GM12878 (cell line): ENCODE results near the gene ANGEL1. TPM values are rescaled to one million over a fixed set of nuclear protein-coding genes. Genes with fewer than 3 reads are reported as not detected.
A peak's percentile ranks its signal among the peaks of the same experiment; 100 is the strongest.

Experiments used
- ATAC-seq: fragments of 200-7000 bp; cut with Tn5 transposase; 3 replicates; pipeline ENCODE4 v1.9.1; 2020; ENCODE audit warnings: mild to moderate bottlenecking, moderate library complexity
- BruUV-seq: library from RNA; stranded (reverse); fragments of 400-500 nt; replicated peaks from 2 replicates; lab custom pipeline; 2021; lab: Mats Ljungman, UMichigan
- CTCF ChIA-PET: fragments of 300-600 bp; sonication (Branson Sonifier 250); formaldehyde crosslinking; extraction: SDS; loops from one replicate; lab custom pipeline; 2021; ENCODE audit warnings: inconsistent platforms; lab: Yijun Ruan, JAX
- POLR2A ChIA-PET: fragments of 350-600 bp; formaldehyde crosslinking; extraction: SDS; loops from one replicate; lab custom pipeline; 2021; ENCODE audit warnings: inconsistent platforms; lab: Charles Lee
- RAD21 ChIA-PET: fragments of 300-600 bp; sonication (Branson Sonifier 250); formaldehyde crosslinking; loops from one replicate; lab custom pipeline; 2023; ENCODE audit warnings: antibody characterized with exemption; ENCODE audit not compliant: unreplicated experiment; lab: Charles Lee
- SMC1A ChIA-PET: fragments of 300-600 bp; sonication (Branson Sonifier 250); formaldehyde crosslinking; loops from one replicate; lab custom pipeline; 2023; ENCODE audit not compliant: unreplicated experiment, uncharacterized antibody; lab: Charles Lee
- DNase-seq: peaks from one replicate; pipeline ENCODE4 v3.0.0-alpha.2; 2011; ENCODE audit warnings: low read depth, low spot score
- FAIRE-seq: peaks from 3 replicates; lab custom pipeline; 2011; peaks lifted over from hg19 to GRCh38; lab: Jason Lieb, UNC
- H2AFZ ChIP-seq: 2 replicates; pipeline ENCODE4 v1.6.0; 2011; ENCODE audit warnings: low read depth, low read length, control low read depth; ENCODE audit not compliant: control insufficient read depth
- H3K27ac ChIP-seq: 2 replicates; pipeline ENCODE4 v1.5.1; 2011; ENCODE audit warnings: control low read depth; ENCODE audit not compliant: control insufficient read depth, insufficient read depth
- H3K27me3 ChIP-seq, 2 experiments: replicated peaks in 1 of 2; 2 replicates each; pipeline versions ENCODE4 v1.6.0 to v1.6.1; 2011; ENCODE audit warnings: low read length in 1 of 2; ENCODE audit not compliant: control insufficient read depth in 2 of 2, insufficient read depth in 2 of 2
- H3K36me3 ChIP-seq, 2 experiments: 2 replicates each; pipeline ENCODE4 v1.5.1; 2011; ENCODE audit warnings: low read length in 1 of 2; ENCODE audit not compliant: control insufficient read depth in 2 of 2, insufficient read depth in 2 of 2
- H3K4me1 ChIP-seq: 2 replicates; pipeline ENCODE4 v1.6.1; 2011; ENCODE audit warnings: mild to moderate bottlenecking, low read length, moderate library complexity, mixed read lengths; ENCODE audit not compliant: control insufficient read depth, insufficient read depth
- H3K4me2 ChIP-seq: 2 replicates; pipeline ENCODE4 v1.6.0; 2011; ENCODE audit warnings: control low read depth; ENCODE audit not compliant: control insufficient read depth, insufficient read depth
- H3K4me3 ChIP-seq: fragments of 200-600 bp; sonication (generic); 2 replicates; pipeline ENCODE4 v1.5.1; 2016
- H3K79me2 ChIP-seq: 2 replicates; pipeline ENCODE4 v1.6.0; 2011; ENCODE audit warnings: low read length; ENCODE audit not compliant: control insufficient read depth, insufficient read depth
- H3K9ac ChIP-seq: 2 replicates; pipeline ENCODE4 v1.8.0; 2011; ENCODE audit warnings: low read length, control low read depth, mixed read lengths; ENCODE audit not compliant: control insufficient read depth, insufficient read depth
- H3K9me3 ChIP-seq: replicated peaks from 3 replicates; pipeline ENCODE4 v1.5.1; 2011; ENCODE audit warnings: mild to moderate bottlenecking, low read length; ENCODE audit not compliant: control insufficient read depth, insufficient read depth
- H4K20me1 ChIP-seq: 2 replicates; pipeline ENCODE4 v1.6.0; 2011; ENCODE audit not compliant: control insufficient read depth, insufficient read depth
- CREB1 ChIP-seq: IDR thresholded peaks from 2 replicates; pipeline ENCODE4 v1.6.1; 2012; ENCODE audit warnings: low read depth, mild to moderate bottlenecking, inconsistent platforms
- IKZF1 ChIP-seq: fragments of 450-650 bp; conservative IDR thresholded peaks from 2 replicates; pipeline ENCODE4 v1.6.1; 2017; ENCODE audit warnings: antibody characterized with exemption, mild to moderate bottlenecking
- KAT2A ChIP-seq: conservative IDR thresholded peaks from 2 replicates; pipeline ENCODE4 v1.6.1; 2011; ENCODE audit warnings: low read depth, low read length; ENCODE audit not compliant: control insufficient read depth
- NFXL1 ChIP-seq: fragments of 450-650 bp; IDR thresholded peaks from 2 replicates; pipeline ENCODE4 v1.6.1; 2017; ENCODE audit warnings: antibody characterized with exemption, mild to moderate bottlenecking, borderline replicate concordance
- PAX8 ChIP-seq: fragments of 450-650 bp; IDR thresholded peaks from 2 replicates; pipeline ENCODE4 v1.6.1; 2017; ENCODE audit warnings: mild to moderate bottlenecking, moderate library complexity
- POLR2A ChIP-seq: IDR thresholded peaks from 2 replicates; pipeline ENCODE4 v1.6.1; 2011; ENCODE audit warnings: low read depth, mild to moderate bottlenecking, low read length
- SIX5 ChIP-seq: IDR thresholded peaks from 2 replicates; pipeline ENCODE4 v1.6.1; 2011; ENCODE audit warnings: mild to moderate bottlenecking, low read depth, low read length, moderate library complexity; ENCODE audit not compliant: severe bottlenecking
- SP1 ChIP-seq: IDR thresholded peaks from one replicate; pipeline ENCODE4 v1.6.1; 2011; ENCODE audit warnings: low read depth, low read length
- ZBED1 ChIP-seq: IDR thresholded peaks from 2 replicates; pipeline ENCODE4 v1.6.1; 2016; ENCODE audit warnings: borderline replicate concordance
- WGBS: methylation state at CpG from one replicate; pipeline ENCODE4 v1.1.6; 2016; ENCODE audit warnings: low lambda C conversion rate; ENCODE audit not compliant: insufficient replicate concordance, insufficient coverage; ENCODE audit errors: missing lambda C conversion rate; 5-methylcytosine and 5-hydroxymethylcytosine counted together
- in situ Hi-C: fragments of 300-500 bp; cut with MboI; formaldehyde crosslinking; loops from 9 replicates; pipeline ENCODE4 v1.14.3; 2018; ENCODE audit warnings: mixed read lengths
- intact Hi-C: fragments of 100-400 bp; cut with micrococcal nuclease; formaldehyde crosslinking; loops from one replicate; pipeline ENCODE4 v1.14.2; 2022; ENCODE audit not compliant: unreplicated experiment
- polyA plus RNA-seq, 11 experiments: library from polyadenylated mRNA; depleted of rRNA in 4 of 11; unstranded in 6 of 11; stranded (reverse) in 5 of 11; fragments of >200 nt; fragmentation: Nextera tagmentation in 4 of 11; fragmentation: Illumina TruSeq in 1 of 11; extraction: Ambion mirVana in 4 of 11; extraction: Trizol in 1 of 11; gene quantifications; 1 replicate in 1 of 11; 2 replicates in 10 of 11; pipeline versions ENCODE4 v1.2.1 to v1.2.3, GENCODE V29; 2011 to 2016; ENCODE audit warnings: inconsistent platforms in 2 of 11, missing spikeins in 2 of 11, low read depth in 1 of 11
- total RNA-seq, 4 experiments: library from RNA; depleted of rRNA in 3 of 4; stranded (reverse); fragments of >200 nt in 3 of 4; fragmentation: Illumina TruSeq in 1 of 4; extraction: Trizol in 1 of 4; gene quantifications; 2 replicates each; pipeline versions ENCODE4 v1.2.1 to v1.2.3, GENCODE V29; 2013 to 2021
- TF ChIP-seq, protein P1 (sequence below): IDR thresholded peaks from 2 replicates; pipeline ENCODE4 v1.6.1; 2012; ENCODE audit warnings: low read length, inconsistent platforms
- TF ChIP-seq, protein P2 (sequence below): fragments of 450-650 bp; IDR thresholded peaks from 2 replicates; pipeline ENCODE4 v1.6.1; 2017; ENCODE audit warnings: mild to moderate bottlenecking, moderate library complexity

Gene ANGEL1
- total and polyA plus RNA-seq, 10 of the 15 experiments (the other 5 are each of a cell fraction or from before 2014, with no cell fraction given), result 1.7 to 29.7 (median 12.3) TPM

DNA sequence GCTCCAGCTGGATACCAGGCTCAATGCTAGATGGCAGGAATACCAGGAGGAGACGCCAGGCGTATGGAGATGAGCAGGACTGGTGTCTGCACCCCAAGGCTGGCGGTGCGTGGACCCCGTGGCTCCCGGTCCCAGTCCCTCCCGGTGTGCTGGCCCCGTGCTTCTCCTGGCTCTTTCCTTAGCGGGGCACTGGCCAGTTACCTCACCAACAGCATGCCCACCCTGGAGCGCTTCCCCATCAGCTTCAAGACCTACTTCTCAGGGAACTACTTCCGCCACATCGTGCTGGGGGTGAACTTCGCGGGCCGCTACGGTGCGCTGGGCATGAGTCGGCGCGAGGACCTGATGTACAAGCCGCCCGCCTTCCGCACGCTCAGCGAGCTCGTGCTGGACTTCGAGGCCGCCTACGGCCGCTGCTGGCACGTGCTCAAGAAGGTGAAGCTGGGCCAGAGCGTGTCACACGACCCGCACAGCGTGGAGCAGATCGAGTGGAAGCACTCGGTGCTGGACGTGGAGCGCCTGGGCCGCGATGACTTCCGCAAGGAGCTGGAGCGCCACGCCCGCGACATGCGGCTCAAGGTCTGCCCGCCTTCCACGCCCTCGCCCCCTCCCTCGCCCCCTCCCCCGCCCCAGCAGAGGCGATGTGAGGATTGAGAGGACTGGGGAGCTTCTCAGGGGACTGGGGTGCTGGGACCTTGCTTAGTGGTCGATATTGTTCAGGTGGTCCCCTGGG lies 36.8 kb downstream of the ANGEL1 start:
- Histone ChIP-seq H3K79me2 (no peaks in the 10 kb centered on the region), H3K9ac (no peak overlapping the region), H3K4me1 (no peaks in the 10 kb centered on the region), H3K36me3 (no peaks in the 10 kb centered on the region), H3K27me3 (no peaks in the 10 kb centered on the region), H3K4me2 (no peak overlapping the region), H3K27ac (no peak overlapping the region), H3K9me3 (no peaks in the 10 kb centered on the region), H3K4me3 (no peak overlapping the region), H4K20me1 (no peaks in the 10 kb centered on the region; the same call in 1 of the 2 replicates), H2AFZ (no peak overlapping the region)
- ATAC-seq (no peak), DNase-seq (no peak), FAIRE-seq (no peak)
- intact Hi-C loops, result no loop called here
- CTCF ChIA-PET, result interaction anchor here (0.7 to 1.1 kb wide), 3 partner anchors 9 to 376 kb away, joined by 3 to 5 read pairs (median 4); no protein-coding TSS in a partner anchor
- RAD21 ChIA-PET, result no interaction called here
- no peak for TF ChIP-seq ZBED1
- peak; percentile 34; the same call in 1 of the 2 replicates for TF ChIP-seq POLR2A
- no TSS peak for BruUV-seq
- SMC1A ChIA-PET, result no interaction called here
- 86% methylated on average over 53 of the region's 54 CpGs for WGBS
- in situ Hi-C loops, result no loop called here
- POLR2A ChIA-PET, result no interaction called here

DNA sequence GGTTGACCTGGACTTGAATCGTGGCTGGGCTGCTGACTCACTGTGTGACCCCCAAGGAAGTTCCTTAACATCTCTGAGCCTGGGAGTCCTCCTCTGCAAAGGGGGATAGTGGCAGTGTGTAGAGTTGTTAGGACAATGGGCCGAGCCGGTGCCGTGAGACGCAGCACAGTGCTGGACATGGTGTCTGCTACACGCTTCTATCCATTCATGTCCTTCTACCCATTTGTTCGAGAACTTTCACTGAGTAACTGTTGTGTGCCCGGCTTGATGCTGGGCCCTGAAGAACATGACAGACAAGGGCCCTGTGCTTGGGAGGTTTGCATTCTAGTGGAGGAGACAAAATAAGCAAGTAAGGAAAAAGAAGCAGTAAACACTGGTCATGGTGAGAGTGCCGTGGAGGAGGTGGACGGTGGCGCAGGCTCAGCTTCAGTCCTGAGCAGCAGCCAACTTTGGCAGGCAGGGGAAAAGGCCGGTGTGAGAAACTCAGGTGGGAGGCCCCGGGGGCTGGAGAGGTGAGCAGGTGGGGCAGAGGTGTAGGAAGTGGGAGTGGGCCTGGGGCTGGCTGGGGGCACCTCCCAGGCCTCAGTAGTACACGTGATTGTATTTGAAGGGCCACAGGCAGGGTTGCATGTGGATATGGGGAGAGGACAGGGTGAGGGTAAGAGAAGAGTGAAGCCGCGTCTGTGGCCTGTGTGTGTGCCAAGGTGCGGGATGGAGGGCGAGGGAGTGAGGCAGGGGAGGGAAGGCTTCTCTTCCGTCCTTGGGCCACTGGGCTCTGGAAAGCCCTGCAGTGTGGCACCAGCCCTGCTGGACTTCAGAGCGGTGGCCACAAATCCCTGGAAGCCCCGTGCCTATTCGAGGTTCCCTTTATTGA lies 37.6 kb downstream of the ANGEL1 start:
- Histone ChIP-seq H3K4me1 (no peaks in the 10 kb centered on the region), H3K9me3 (no peaks in the 10 kb centered on the region), H3K4me2 (no peak overlapping the region), H3K4me3 (no peak overlapping the region), H3K27ac (no peak overlapping the region), H3K79me2 (no peaks in the 10 kb centered on the region), H3K9ac (no peak overlapping the region), H3K36me3 (no peaks in the 10 kb centered on the region), H3K27me3 (no peaks in the 10 kb centered on the region), H2AFZ (no peak overlapping the region), H4K20me1 (no peaks in the 10 kb centered on the region; the same call in 1 of the 2 replicates)
- intact Hi-C loops (no loop called here), in situ Hi-C loops (no loop called here)
- DNase-seq (no peak), FAIRE-seq (no peak), ATAC-seq (no peak)
- POLR2A ChIA-PET, result no interaction called here
- CTCF ChIA-PET, result no interaction called here
- RAD21 ChIA-PET, result no interaction called here
- no TSS peak for BruUV-seq
- SMC1A ChIA-PET, result no interaction called here
- WGBS, result 64% methylated on average over 22 of the region's 22 CpGs
- TF ChIP-seq, protein P1, sequence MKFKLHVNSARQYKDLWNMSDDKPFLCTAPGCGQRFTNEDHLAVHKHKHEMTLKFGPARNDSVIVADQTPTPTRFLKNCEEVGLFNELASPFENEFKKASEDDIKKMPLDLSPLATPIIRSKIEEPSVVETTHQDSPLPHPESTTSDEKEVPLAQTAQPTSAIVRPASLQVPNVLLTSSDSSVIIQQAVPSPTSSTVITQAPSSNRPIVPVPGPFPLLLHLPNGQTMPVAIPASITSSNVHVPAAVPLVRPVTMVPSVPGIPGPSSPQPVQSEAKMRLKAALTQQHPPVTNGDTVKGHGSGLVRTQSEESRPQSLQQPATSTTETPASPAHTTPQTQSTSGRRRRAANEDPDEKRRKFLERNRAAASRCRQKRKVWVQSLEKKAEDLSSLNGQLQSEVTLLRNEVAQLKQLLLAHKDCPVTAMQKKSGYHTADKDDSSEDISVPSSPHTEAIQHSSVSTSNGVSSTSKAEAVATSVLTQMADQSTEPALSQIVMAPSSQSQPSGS, result no peak
- no peak for TF ChIP-seq KAT2A
- TF ChIP-seq IKZF1, result no peak
- no peak for TF ChIP-seq NFXL1
- TF ChIP-seq, protein P2, sequence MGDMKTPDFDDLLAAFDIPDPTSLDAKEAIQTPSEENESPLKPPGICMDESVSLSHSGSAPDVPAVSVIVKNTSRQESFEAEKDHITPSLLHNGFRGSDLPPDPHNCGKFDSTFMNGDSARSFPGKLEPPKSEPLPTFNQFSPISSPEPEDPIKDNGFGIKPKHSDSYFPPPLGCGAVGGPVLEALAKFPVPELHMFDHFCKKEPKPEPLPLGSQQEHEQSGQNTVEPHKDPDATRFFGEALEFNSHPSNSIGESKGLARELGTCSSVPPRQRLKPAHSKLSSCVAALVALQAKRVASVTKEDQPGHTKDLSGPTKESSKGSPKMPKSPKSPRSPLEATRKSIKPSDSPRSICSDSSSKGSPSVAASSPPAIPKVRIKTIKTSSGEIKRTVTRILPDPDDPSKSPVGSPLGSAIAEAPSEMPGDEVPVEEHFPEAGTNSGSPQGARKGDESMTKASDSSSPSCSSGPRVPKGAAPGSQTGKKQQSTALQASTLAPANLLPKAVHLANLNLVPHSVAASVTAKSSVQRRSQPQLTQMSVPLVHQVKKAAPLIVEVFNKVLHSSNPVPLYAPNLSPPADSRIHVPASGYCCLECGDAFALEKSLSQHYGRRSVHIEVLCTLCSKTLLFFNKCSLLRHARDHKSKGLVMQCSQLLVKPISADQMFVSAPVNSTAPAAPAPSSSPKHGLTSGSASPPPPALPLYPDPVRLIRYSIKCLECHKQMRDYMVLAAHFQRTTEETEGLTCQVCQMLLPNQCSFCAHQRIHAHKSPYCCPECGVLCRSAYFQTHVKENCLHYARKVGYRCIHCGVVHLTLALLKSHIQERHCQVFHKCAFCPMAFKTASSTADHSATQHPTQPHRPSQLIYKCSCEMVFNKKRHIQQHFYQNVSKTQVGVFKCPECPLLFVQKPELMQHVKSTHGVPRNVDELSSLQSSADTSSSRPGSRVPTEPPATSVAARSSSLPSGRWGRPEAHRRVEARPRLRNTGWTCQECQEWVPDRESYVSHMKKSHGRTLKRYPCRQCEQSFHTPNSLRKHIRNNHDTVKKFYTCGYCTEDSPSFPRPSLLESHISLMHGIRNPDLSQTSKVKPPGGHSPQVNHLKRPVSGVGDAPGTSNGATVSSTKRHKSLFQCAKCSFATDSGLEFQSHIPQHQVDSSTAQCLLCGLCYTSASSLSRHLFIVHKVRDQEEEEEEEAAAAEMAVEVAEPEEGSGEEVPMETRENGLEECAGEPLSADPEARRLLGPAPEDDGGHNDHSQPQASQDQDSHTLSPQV, result no peak
- no peak for TF ChIP-seq SP1
- TF ChIP-seq PAX8, result no peak
- no peak for TF ChIP-seq CREB1
- no peak for TF ChIP-seq SIX5
